ENCODE measurements around the gene ROS1. TPM values are rescaled to one million over a fixed set of nuclear protein-coding genes. Genes with fewer than 3 reads are reported as not detected.

Gene ROS1
- total RNA-seq, 1 donor from 2014 or later, result under 0.01 TPM

GRCh38 chr6:117409420-117409819 is 16.3 kb downstream of the ROS1 start:
- H3K4me1 ChIP-seq (ENCODE audit: control insufficient read depth in 3 of 3, insufficient read depth in 3 of 3, low read length in 3 of 3), result no peaks in the 10 kb centered on the region
- no peaks in the 10 kb centered on the region for H3K36me3 ChIP-seq (ENCODE audit: control insufficient read depth in 3 of 3, insufficient read depth in 3 of 3, low read length in 3 of 3)
- no peak overlapping the region for H3K9ac ChIP-seq (ENCODE audit: low read depth in 1 of 3, low read length in 3 of 3)
- no peak overlapping the region for H3K4me3 ChIP-seq (ENCODE audit: low read length in 3 of 3)
- no peaks in the 10 kb centered on the region for H3K9me3 ChIP-seq (ENCODE audit: control insufficient read depth in 3 of 3, low read length in 3 of 3)
- no peak overlapping the region for H3K27ac ChIP-seq (ENCODE audit: low read depth, low read length)
- no peaks in the 10 kb centered on the region for H3K27me3 ChIP-seq (ENCODE audit: control insufficient read depth in 3 of 3, insufficient read depth in 3 of 3, low read length in 3 of 3)

DNA sequence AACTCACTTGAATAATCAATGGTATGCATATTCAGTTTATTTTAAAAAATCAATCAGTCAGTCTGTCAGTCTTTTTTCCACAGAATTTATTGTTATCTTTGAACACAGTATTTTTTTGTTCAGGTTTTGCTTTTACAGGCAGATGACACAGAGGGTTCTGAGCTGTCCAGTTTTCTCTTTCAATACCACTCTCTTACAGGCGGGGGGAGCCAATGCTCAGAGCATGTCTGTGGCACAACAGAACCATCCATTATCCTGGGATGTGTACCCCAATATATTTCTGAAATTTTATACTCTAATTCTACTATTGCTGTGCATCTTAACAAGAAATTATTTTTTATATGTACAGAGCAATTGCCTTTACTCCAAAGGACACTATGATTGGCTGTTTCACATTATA is 21.2 kb downstream of the ROS1 start:
- Histone ChIP-seq H3K4me3 (ENCODE audit: low read length in 3 of 3) (no peak overlapping the region), H3K36me3 (ENCODE audit: control insufficient read depth in 3 of 3, insufficient read depth in 3 of 3, low read length in 3 of 3) (no peaks in the 10 kb centered on the region), H3K4me1 (ENCODE audit: control insufficient read depth in 3 of 3, insufficient read depth in 3 of 3, low read length in 3 of 3) (no peaks in the 10 kb centered on the region), H3K27ac (ENCODE audit: low read depth, low read length) (no peak overlapping the region), H3K9me3 (ENCODE audit: control insufficient read depth in 3 of 3, low read length in 3 of 3) (no peaks in the 10 kb centered on the region), H3K9ac (ENCODE audit: low read depth in 1 of 3, low read length in 3 of 3) (no peak overlapping the region), H3K27me3 (ENCODE audit: control insufficient read depth in 3 of 3, insufficient read depth in 3 of 3, low read length in 3 of 3) (no peaks in the 10 kb centered on the region)

DNA sequence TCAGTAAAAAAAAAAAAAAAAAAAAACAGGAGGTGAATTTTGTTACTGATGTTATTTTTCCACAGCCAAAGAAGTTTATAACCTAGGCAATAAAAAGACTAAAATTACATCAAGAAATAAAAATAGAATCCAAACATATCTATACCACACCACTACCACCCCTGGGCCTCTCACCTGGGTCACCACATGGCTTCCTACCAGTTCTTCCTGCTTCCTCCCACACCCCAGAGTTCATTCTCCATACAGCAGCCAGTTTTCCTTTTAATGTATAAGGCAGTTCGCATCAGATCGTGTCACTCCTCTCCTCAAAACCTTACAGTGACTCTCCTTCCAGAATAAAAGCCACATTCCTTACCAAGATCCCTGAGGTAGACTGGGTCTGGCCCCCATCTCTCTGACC is 23.9 kb downstream of the ROS1 start:
- Histone ChIP-seq H3K4me1 (ENCODE audit: control insufficient read depth in 3 of 3, insufficient read depth in 3 of 3, low read length in 3 of 3) (no peaks in the 10 kb centered on the region), H3K9me3 (ENCODE audit: control insufficient read depth in 3 of 3, low read length in 3 of 3) (no peaks in the 10 kb centered on the region), H3K9ac (ENCODE audit: low read depth in 1 of 3, low read length in 3 of 3) (no peak overlapping the region), H3K27me3 (ENCODE audit: control insufficient read depth in 3 of 3, insufficient read depth in 3 of 3, low read length in 3 of 3) (no peaks in the 10 kb centered on the region), H3K27ac (ENCODE audit: low read depth, low read length) (no peak overlapping the region), H3K4me3 (ENCODE audit: low read length in 3 of 3) (no peak overlapping the region), H3K36me3 (ENCODE audit: control insufficient read depth in 3 of 3, insufficient read depth in 3 of 3, low read length in 3 of 3) (no peaks in the 10 kb centered on the region)

GRCh38 chr6:117399924-117400323 is 25.8 kb downstream of the ROS1 start:
- Histone ChIP-seq H3K27ac (ENCODE audit: low read depth, low read length) (no peak overlapping the region), H3K9me3 (ENCODE audit: control insufficient read depth in 3 of 3, low read length in 3 of 3) (no peaks in the 10 kb centered on the region), H3K4me3 (ENCODE audit: low read length in 3 of 3) (no peak overlapping the region), H3K9ac (ENCODE audit: low read depth in 1 of 3, low read length in 3 of 3) (no peak overlapping the region), H3K4me1 (ENCODE audit: control insufficient read depth in 3 of 3, insufficient read depth in 3 of 3, low read length in 3 of 3) (peaks cover 4 to 9% (median 5%) of the 10 kb centered on the region in 3 donors), H3K27me3 (ENCODE audit: control insufficient read depth in 3 of 3, insufficient read depth in 3 of 3, low read length in 3 of 3) (no peaks in the 10 kb centered on the region), H3K36me3 (ENCODE audit: control insufficient read depth in 3 of 3, insufficient read depth in 3 of 3, low read length in 3 of 3) (no peaks in the 10 kb centered on the region)

- Histone ChIP-seq H3K9me3 (ENCODE audit: control insufficient read depth in 3 of 3, low read length in 3 of 3) (no peaks in the 10 kb centered on the region), H3K4me1 (ENCODE audit: control insufficient read depth in 3 of 3, insufficient read depth in 3 of 3, low read length in 3 of 3) (peaks cover 7 to 10% (median 9%) of the 10 kb centered on the region in 3 donors), H3K4me3 (ENCODE audit: low read length in 3 of 3) (no peak overlapping the region), H3K36me3 (ENCODE audit: control insufficient read depth in 3 of 3, insufficient read depth in 3 of 3, low read length in 3 of 3) (no peaks in the 10 kb centered on the region), H3K9ac (ENCODE audit: low read depth in 1 of 3, low read length in 3 of 3) (no peak overlapping the region), H3K27ac (ENCODE audit: low read depth, low read length) (no peak overlapping the region), H3K27me3 (ENCODE audit: control insufficient read depth in 3 of 3, insufficient read depth in 3 of 3, low read length in 3 of 3) (no peaks in the 10 kb centered on the region)
These were observed 26.6 kb downstream of the ROS1 start for GRCh38 chr6:117399126-117399525.

GRCh38 chr6:117397536-117398227 is 28.1 kb downstream of the ROS1 start:
- Histone ChIP-seq H3K27ac (ENCODE audit: low read depth, low read length) (no peak overlapping the region), H3K27me3 (ENCODE audit: control insufficient read depth in 3 of 3, insufficient read depth in 3 of 3, low read length in 3 of 3) (no peaks in the 10 kb centered on the region), H3K9ac (ENCODE audit: low read depth in 1 of 3, low read length in 3 of 3) (no peak overlapping the region), H3K36me3 (ENCODE audit: control insufficient read depth in 3 of 3, insufficient read depth in 3 of 3, low read length in 3 of 3) (no peaks in the 10 kb centered on the region), H3K4me3 (ENCODE audit: low read length in 3 of 3) (no peak overlapping the region), H3K4me1 (ENCODE audit: control insufficient read depth in 3 of 3, insufficient read depth in 3 of 3, low read length in 3 of 3) (peaks cover 7 to 10% (median 9%) of the 10 kb centered on the region in 3 donors), H3K9me3 (ENCODE audit: control insufficient read depth in 3 of 3, low read length in 3 of 3) (no peaks in the 10 kb centered on the region)

DNA sequence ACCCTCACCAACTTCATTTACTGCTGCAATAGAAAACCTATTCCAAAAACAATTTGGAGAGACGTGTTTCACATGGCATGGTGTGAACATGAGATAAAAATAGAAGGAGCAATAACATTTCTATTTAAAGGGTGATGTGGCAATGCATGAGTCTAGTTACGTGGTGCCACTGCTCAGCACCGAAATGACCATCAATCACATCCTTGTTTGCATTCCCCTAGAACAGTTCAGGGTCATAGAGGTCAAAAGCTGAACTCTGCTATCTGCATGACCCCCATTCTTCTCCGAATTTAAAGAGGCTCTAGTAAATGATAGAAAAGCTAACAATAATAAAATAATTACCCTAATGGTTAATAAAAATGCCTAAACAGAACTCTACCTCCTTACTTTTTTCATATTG is 29.5 kb downstream of the ROS1 start:
- H3K9ac ChIP-seq (ENCODE audit: low read depth in 1 of 3, low read length in 3 of 3), result no peak overlapping the region

DNA sequence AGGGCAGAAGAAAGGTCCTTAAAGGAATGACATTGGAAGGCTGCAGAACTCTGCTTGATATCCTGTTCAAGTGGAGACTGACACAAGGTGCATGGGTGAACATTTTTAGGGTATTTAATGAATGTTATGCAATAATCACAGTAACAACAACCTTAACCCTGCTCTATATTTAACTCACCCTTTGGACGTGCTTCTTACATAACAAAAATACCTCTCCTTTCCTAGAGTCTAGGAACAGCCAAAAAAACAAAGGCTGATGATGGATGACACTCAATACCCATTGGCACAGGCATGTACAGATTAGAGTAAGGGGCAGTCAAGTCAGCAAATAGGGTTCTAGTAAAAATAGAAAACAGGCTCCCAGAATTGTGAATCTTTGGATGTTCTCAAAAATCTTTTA is 30.6 kb downstream of the ROS1 start:
- peak overlapping the region; percentile 9 for H3K27ac ChIP-seq (ENCODE audit: low read depth, low read length)
- no peak overlapping the region for H3K9ac ChIP-seq (ENCODE audit: low read depth in 1 of 3, low read length in 3 of 3)
- no peak overlapping the region for H3K4me3 ChIP-seq (ENCODE audit: low read length in 3 of 3)
- H3K36me3 ChIP-seq (ENCODE audit: control insufficient read depth in 3 of 3, insufficient read depth in 3 of 3, low read length in 3 of 3), result no peaks in the 10 kb centered on the region
- no peaks in the 10 kb centered on the region for H3K27me3 ChIP-seq (ENCODE audit: control insufficient read depth in 3 of 3, insufficient read depth in 3 of 3, low read length in 3 of 3)
- H3K9me3 ChIP-seq (ENCODE audit: control insufficient read depth in 3 of 3, low read length in 3 of 3), result no peaks in the 10 kb centered on the region
- peaks cover 7 to 10% (median 9%) of the 10 kb centered on the region in 3 donors for H3K4me1 ChIP-seq (ENCODE audit: control insufficient read depth in 3 of 3, insufficient read depth in 3 of 3, low read length in 3 of 3)

More for the DNA sequence above, 29.5 kb downstream of the ROS1 start:
- no peaks in the 10 kb centered on the region for H3K36me3 ChIP-seq (ENCODE audit: control insufficient read depth in 3 of 3, insufficient read depth in 3 of 3, low read length in 3 of 3)
- no peaks in the 10 kb centered on the region for H3K27me3 ChIP-seq (ENCODE audit: control insufficient read depth in 3 of 3, insufficient read depth in 3 of 3, low read length in 3 of 3)
- H3K9me3 ChIP-seq (ENCODE audit: control insufficient read depth in 3 of 3, low read length in 3 of 3), result no peaks in the 10 kb centered on the region
- no peak overlapping the region for H3K4me3 ChIP-seq (ENCODE audit: low read length in 3 of 3)
- H3K27ac ChIP-seq (ENCODE audit: low read depth, low read length), result peak overlapping the region; percentile 71
- peaks cover 7 to 10% (median 9%) of the 10 kb centered on the region in 3 donors for H3K4me1 ChIP-seq (ENCODE audit: control insufficient read depth in 3 of 3, insufficient read depth in 3 of 3, low read length in 3 of 3)

DNA sequence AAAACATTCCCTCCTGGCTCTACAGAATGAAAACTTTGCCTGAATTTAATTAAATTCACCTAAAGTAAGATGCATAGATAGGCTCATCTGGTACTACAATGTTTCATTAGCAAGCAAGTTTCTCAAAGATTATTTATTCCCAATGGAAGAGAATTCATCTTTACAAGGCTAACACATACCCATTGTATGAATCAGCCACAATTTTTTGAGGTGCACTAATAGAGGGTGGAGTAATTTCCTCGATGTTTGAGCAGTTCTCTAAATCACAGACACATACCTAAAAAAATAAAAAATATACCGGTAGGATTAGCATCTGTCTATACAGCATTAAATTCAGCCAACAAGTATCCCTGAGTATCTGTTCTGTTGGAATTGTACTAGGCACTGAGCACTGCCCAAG is 32.7 kb downstream of the ROS1 start:
- no peak overlapping the region for H3K27ac ChIP-seq (ENCODE audit: low read depth, low read length)
- H3K9ac ChIP-seq (ENCODE audit: low read depth in 1 of 3, low read length in 3 of 3), result no peak overlapping the region
- H3K4me3 ChIP-seq (ENCODE audit: low read length in 3 of 3), result no peak overlapping the region
- no peaks in the 10 kb centered on the region for H3K36me3 ChIP-seq (ENCODE audit: control insufficient read depth in 3 of 3, insufficient read depth in 3 of 3, low read length in 3 of 3)
- H3K4me1 ChIP-seq (ENCODE audit: control insufficient read depth in 3 of 3, insufficient read depth in 3 of 3, low read length in 3 of 3), result peaks cover 7 to 10% (median 9%) of the 10 kb centered on the region in 3 donors
- no peaks in the 10 kb centered on the region for H3K9me3 ChIP-seq (ENCODE audit: control insufficient read depth in 3 of 3, low read length in 3 of 3)
- no peaks in the 10 kb centered on the region for H3K27me3 ChIP-seq (ENCODE audit: control insufficient read depth in 3 of 3, insufficient read depth in 3 of 3, low read length in 3 of 3)

- Histone ChIP-seq H3K27me3 (ENCODE audit: control insufficient read depth in 3 of 3, insufficient read depth in 3 of 3, low read length in 3 of 3) (no peaks in the 10 kb centered on the region), H3K4me3 (ENCODE audit: low read length in 3 of 3) (no peak overlapping the region), H3K27ac (ENCODE audit: low read depth, low read length) (no peak overlapping the region), H3K36me3 (ENCODE audit: control insufficient read depth in 3 of 3, insufficient read depth in 3 of 3, low read length in 3 of 3) (no peaks in the 10 kb centered on the region), H3K9me3 (ENCODE audit: control insufficient read depth in 3 of 3, low read length in 3 of 3) (no peaks in the 10 kb centered on the region), H3K4me1 (ENCODE audit: control insufficient read depth in 3 of 3, insufficient read depth in 3 of 3, low read length in 3 of 3) (peaks cover 7 to 10% (median 9%) of the 10 kb centered on the region in 3 donors), H3K9ac (ENCODE audit: low read depth in 1 of 3, low read length in 3 of 3) (no peak overlapping the region)
These were observed 33.7 kb downstream of the ROS1 start for GRCh38 chr6:117391874-117392583.

Data from skeletal muscle tissue (tissue), 4 donors.